HG02763 (cell line): ENCODE measurements around the gene DNAJC27.
"Not testable (repeated sequence)": the region's sequence is repeated elsewhere in the genome, so short reads cannot be mapped to it uniquely, and the experiment has no call there.

Experiments used
- ATAC-seq: cut with Tn5 transposase; IDR thresholded peaks from one replicate; pipeline ENCODE4 v1.9.1; 2021; ENCODE audit warnings: mild to moderate bottlenecking, moderate library complexity; ENCODE audit not compliant: unreplicated experiment

DNAJC27 gene

GRCh38 chr2:24971536-24972314, at the start of gene DNAJC27:
TSS of gene DNAJC27 (minus strand) at chr2:24971955. CDS start at chr2:24971904, 51 bp downstream.
- peak; percentile 91 for ATAC-seq

GRCh38 chr2:25018681-25019080, 46.9 kb upstream of the DNAJC27 start:
- ATAC-seq: no peak

- ATAC-seq: no peak
Observed at GRCh38 chr2:25014631-25015030, 42.9 kb upstream of the DNAJC27 start.

- ATAC-seq: not testable (repeated sequence)
Observed at GRCh38 chr2:25011342-25011741, 39.6 kb upstream of the DNAJC27 start.

- no peak for ATAC-seq
Observed at GRCh38 chr2:25009954-25010353, 38.2 kb upstream of the DNAJC27 start.

GRCh38 chr2:25002066-25002465, 30.3 kb upstream of the DNAJC27 start:
- ATAC-seq: no peak

- ATAC-seq: no peak
Observed at GRCh38 chr2:25001325-25001637, 29.5 kb upstream of the DNAJC27 start.

- no peak for ATAC-seq
Observed at GRCh38 chr2:25000503-25001324, 29.0 kb upstream of the DNAJC27 start.

- ATAC-seq: no peak
Observed at GRCh38 chr2:25000036-25000435, 28.3 kb upstream of the DNAJC27 start.

- ATAC-seq: not testable (repeated sequence)
Observed at GRCh38 chr2:24999097-24999496, 27.3 kb upstream of the DNAJC27 start.

GRCh38 chr2:24994146-24994724, 22.5 kb upstream of the DNAJC27 start:
- no peak for ATAC-seq

GRCh38 chr2:24993406-24994145, 21.8 kb upstream of the DNAJC27 start:
- no peak for ATAC-seq

GRCh38 chr2:24986372-24986771, 14.6 kb upstream of the DNAJC27 start:
- no peak for ATAC-seq

- no peak for ATAC-seq
Observed at GRCh38 chr2:24985511-24985910, 13.8 kb upstream of the DNAJC27 start.

GRCh38 chr2:24984912-24985311, 13.2 kb upstream of the DNAJC27 start:
- no peak for ATAC-seq

- no peak for ATAC-seq
Observed at GRCh38 chr2:24981411-24982136, 9.8 kb upstream of the DNAJC27 start.

GRCh38 chr2:24978661-24979060, 6.9 kb upstream of the DNAJC27 start:
- ATAC-seq: no peak

GRCh38 chr2:24977631-24978030, 5.9 kb upstream of the DNAJC27 start:
- no peak for ATAC-seq

GRCh38 chr2:24973812-24974211, 2.1 kb upstream of the DNAJC27 start:
- no peak for ATAC-seq

GRCh38 chr2:24972315-24972961, 683 bp upstream of the DNAJC27 start:
- ATAC-seq: no peak
